ENCODE results near the gene GLTPD2.

The GLTPD2 gene

GRCh38 chr17:4788807-4789700 lies at the start of gene GLTPD2:
Gene GLTPD2 (plus strand): TSS chr17:4788964. CDS start chr17:4789012, 48 bp downstream.
- no peak for DNase-seq (ENCODE audit: insufficient read length, low spot score)
- FAIRE-seq = no peak
- no peak for TF ChIP-seq CTCF (IDR thresholded peaks at IDR 0.05; ENCODE audit: insufficient read depth, missing control alignments)

- DNase-seq (ENCODE audit: insufficient read length, low spot score) (peak; percentile 76), FAIRE-seq (no peak)
- no peak for TF ChIP-seq CTCF (IDR thresholded peaks at IDR 0.05; ENCODE audit: insufficient read depth, missing control alignments)
These were observed 49.4 kb upstream of the GLTPD2 start, which contains the start of the genes CXCL16 and ZMYND15 for GRCh38 chr17:4739122-4740024. Gene CXCL16 (minus strand): TSS chr17:4739928. CDS start chr17:4739339, 589 bp downstream. Gene ZMYND15 (plus strand): TSS chr17:4739833. CDS start chr17:4740549, 716 bp downstream.

- FAIRE-seq (no peak), DNase-seq (ENCODE audit: insufficient read length, low spot score) (no peak)
- no peak for TF ChIP-seq CTCF (IDR thresholded peaks at IDR 0.05; ENCODE audit: insufficient read depth, missing control alignments)
These were observed 48.8 kb upstream of the GLTPD2 start for GRCh38 chr17:4740025-4740351.

- FAIRE-seq (no peak), DNase-seq (ENCODE audit: insufficient read length, low spot score) (no peak)
- TF ChIP-seq CTCF (IDR thresholded peaks at IDR 0.05; ENCODE audit: insufficient read depth, missing control alignments) = no peak
These were observed 48.2 kb upstream of the GLTPD2 start for GRCh38 chr17:4740584-4740983.

GRCh38 chr17:4741544-4741943 lies 47.2 kb upstream of the GLTPD2 start:
- DNase-seq (ENCODE audit: insufficient read length, low spot score) (no peak), FAIRE-seq (no peak)
- no peak for TF ChIP-seq CTCF (IDR thresholded peaks at IDR 0.05; ENCODE audit: insufficient read depth, missing control alignments)

- no peak for DNase-seq (ENCODE audit: insufficient read length, low spot score)
- no peak for TF ChIP-seq CTCF (IDR thresholded peaks at IDR 0.05; ENCODE audit: insufficient read depth, missing control alignments)
- no peak for FAIRE-seq
These were observed 46.6 kb upstream of the GLTPD2 start for GRCh38 chr17:4742133-4742532.

Measured in D721Med (cell line).